GM12874 (cell line): ENCODE measurements around the gene AKAP6.

Source experiments
- CTCF ChIP-seq: IDR thresholded peaks from 2 replicates; pipeline ENCODE4 v1.5.1; 2011; ENCODE audit warnings: low read depth, mild to moderate bottlenecking, control low read depth, low read length, moderate library complexity; ENCODE audit not compliant: insufficient read depth

AKAP6 gene

DNA sequence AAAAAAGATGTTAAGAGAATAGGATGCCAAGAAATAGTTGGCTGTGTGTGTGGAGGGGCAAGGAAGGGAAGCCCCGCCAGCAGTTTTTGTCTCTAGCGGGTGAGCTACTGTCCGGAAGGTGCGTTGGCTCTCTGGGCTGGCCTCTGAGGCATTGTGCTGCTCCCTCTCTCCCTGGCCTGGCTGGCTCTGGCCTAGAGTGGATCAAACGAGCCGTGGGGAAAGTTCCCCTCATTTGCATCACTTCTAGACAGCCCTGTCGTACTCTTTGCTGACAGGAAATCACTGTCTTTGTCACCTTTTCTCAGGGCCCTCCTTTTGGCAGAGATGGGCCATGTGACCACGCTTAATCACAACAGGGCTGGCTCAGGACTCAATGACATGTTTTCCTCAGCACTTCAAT lies 373.5 kb downstream of the AKAP6 start:
- TF ChIP-seq CTCF: no peak

DNA sequence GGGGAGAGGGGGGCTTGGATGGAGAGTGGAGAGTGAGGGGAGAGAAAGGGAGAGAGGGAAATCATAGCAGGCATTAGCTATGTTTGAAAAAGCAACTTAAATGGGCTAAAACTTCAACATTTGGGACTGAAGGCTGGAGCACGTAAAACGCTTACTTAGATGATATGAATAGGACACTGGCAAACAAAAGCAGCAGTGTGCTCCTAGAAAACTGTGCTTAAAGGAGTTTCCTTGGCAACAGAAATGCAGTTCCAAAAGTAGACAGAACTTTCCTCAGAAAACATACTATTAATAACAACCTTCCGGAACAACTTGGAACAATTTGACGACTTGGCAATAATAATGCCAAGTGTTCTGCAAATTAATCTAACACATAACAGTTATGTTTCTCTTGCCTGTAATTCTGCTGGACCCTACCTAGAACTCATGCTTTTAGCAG lies 374.1 kb downstream of the AKAP6 start:
- TF ChIP-seq CTCF: no peak

DNA sequence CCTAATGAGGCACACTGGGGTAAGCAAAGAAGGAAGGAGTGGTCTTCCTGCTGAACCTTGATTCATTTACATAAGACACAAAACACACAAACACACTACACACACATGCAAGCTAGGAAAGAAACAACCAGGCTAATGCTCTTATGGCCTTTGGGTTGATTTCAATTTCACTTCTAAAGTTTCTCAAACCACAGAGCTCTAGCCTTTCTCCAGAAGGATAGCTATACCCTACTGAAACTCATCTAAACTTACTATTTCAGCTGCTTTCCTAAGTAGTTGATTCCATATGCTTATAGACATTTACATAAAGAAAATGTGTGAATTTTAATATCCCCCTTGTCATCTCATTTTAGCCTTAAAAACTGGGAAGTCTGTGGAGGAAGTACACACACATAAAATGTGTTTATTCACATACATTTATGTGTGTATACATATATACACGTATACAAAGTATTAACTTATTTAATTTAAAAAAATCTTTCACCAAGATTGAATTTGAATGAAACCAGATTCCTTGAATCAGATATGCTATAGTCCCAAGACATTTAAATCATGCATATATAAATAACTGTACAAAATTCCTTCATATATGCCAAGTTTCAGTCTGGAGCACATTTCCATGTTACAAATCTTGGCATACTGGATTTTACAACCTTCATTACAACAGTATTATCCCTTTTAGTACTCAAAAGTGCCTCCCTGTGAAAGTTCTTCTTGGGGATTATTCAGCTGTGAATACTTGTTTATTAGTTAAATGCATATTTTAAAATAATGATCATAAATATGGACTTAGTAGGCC lies 377.8 kb downstream of the AKAP6 start:
- TF ChIP-seq CTCF: no peak

DNA sequence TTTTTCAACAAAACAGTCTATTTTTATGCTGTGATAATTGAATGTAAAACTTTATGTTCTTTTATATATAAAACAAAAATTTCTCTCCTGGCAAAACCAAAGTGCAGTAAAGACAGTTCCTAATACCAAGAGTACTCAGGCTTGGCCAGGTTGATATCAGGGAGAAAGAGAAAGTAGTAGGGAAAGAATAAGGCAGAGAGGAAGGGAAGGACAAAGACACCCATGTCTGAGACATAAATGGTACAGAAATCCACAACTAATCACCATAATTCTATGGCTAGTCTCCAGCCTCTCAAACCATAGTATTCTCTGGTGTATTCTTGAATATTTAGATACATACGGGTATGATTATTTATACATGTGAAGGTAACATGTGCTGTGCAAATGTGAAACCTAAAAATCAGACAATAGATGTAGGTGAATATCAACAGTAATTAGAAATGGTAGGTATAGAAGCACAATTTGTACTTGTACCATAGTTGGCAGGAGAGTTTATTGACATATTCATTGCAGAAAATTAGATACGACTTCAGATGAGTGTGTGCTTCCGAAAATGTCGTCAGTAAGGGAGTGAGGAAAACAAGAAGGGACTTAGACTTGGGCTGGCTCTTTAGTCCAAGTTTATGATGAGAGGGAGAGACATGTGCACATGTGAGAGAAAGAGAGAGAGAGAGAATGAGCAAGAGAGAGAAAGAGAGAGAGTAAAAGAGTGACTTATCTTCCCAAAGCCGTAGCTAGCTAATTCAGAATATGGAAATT lies 378.8 kb downstream of the AKAP6 start:
- TF ChIP-seq CTCF: no peak

- no peak for TF ChIP-seq CTCF
Observed at GRCh38 chr14:32709027-32709426, 379.9 kb downstream of the AKAP6 start.

DNA sequence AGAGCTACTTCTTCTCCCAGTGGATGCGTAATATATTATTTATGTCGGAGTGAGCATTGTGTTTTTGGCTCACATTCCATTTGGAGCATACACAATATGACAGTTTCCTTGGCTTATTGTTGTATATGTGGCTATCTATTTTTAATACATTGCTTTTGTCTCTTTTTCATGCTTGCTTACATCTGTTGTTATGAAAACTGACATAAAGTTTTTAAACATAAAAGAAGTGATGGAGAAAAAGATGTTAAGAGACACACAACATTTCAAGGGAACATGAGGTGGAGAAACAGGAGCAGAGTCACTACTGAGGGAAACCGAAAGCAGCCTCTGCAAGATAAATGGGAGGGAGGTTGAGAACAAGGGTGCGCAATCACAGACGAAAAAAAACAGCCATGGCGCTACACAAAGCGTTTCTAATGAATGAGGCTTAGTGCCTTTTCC lies 381.2 kb downstream of the AKAP6 start:
- TF ChIP-seq CTCF: no peak
